8988T (cell line): ENCODE measurements around the gene FGF18.

Source experiments
- DNase-seq: peaks from one replicate; pipeline ENCODE4 v3.0.0; 2011

Gene FGF18

GRCh38 chr5:171506951-171507350 is 87.5 kb downstream of the FGF18 start:
- DNase-seq, result no peak
